Astrocyte of the spinal cord (primary cell): Measurements from ENCODE around the gene USH2A.

Experiments
- DNase-seq: peaks from one replicate; pipeline ENCODE4 v3.0.0; 2011; ENCODE audit warnings: low read depth, low spot score
- H3K4me3 ChIP-seq: 2 replicates; pipeline ENCODE4 v1.5.1; 2011; ENCODE audit warnings: low read depth, mild to moderate bottlenecking, low read length, moderate library complexity
- CTCF ChIP-seq: IDR thresholded peaks from 2 replicates; pipeline ENCODE4 v1.5.1; 2012; ENCODE audit warnings: low read depth, mild to moderate bottlenecking, low read length, inconsistent platforms
- in situ Hi-C: cut with HindIII; loops from 2 replicates; pipeline ENCODE4 v1.10.0; 2017; ENCODE audit warnings: low sequenced_read_pairs

The USH2A gene

GRCh38 chr1:215599418-215600074, 823.7 kb downstream of the USH2A start:
- H3K4me3 ChIP-seq: no peak overlapping the region
- peak; percentile 73 for DNase-seq
- in situ Hi-C loops: no loop called here
- no peak for TF ChIP-seq CTCF

GRCh38 chr1:215597961-215598360, 825.3 kb downstream of the USH2A start:
- no peak overlapping the region for H3K4me3 ChIP-seq
- no peak for DNase-seq
- in situ Hi-C loops: no loop called here
- TF ChIP-seq CTCF: no peak

GRCh38 chr1:215595231-215595630, 828.0 kb downstream of the USH2A start:
- DNase-seq: no peak
- H3K4me3 ChIP-seq: no peak overlapping the region
- TF ChIP-seq CTCF: no peak
- in situ Hi-C loops: no loop called here

- TF ChIP-seq CTCF: no peak
- DNase-seq: peak; percentile 26
- no peak overlapping the region for H3K4me3 ChIP-seq
- in situ Hi-C loops: no loop called here
Observed at GRCh38 chr1:215594640-215595039, 828.6 kb downstream of the USH2A start.

GRCh38 chr1:215590779-215591491, 832.3 kb downstream of the USH2A start:
- no peak for DNase-seq
- in situ Hi-C loops: no loop called here
- H3K4me3 ChIP-seq: no peak overlapping the region

GRCh38 chr1:215589650-215590435, 833.4 kb downstream of the USH2A start:
- no peak for TF ChIP-seq CTCF
- H3K4me3 ChIP-seq: no peak overlapping the region
- in situ Hi-C loops: no loop called here
- DNase-seq: no peak

More at GRCh38 chr1:215590779-215591491, 832.3 kb downstream of the USH2A start:
- TF ChIP-seq CTCF: no peak
